Panc1 (cell line): ENCODE data around the gene EHBP1.

ENCODE experiments used
- POLR2AphosphoS5 ChIP-seq: IDR thresholded peaks from 2 replicates; pipeline ENCODE4 v1.6.1; 2012; ENCODE audit warnings: mild to moderate bottlenecking, low read depth, low read length, moderate library complexity
- SIN3A ChIP-seq: IDR thresholded peaks from 2 replicates; pipeline ENCODE4 v1.6.1; 2012; ENCODE audit warnings: low read depth, mild to moderate bottlenecking, low read length, moderate library complexity, borderline replicate concordance; ENCODE audit not compliant: insufficient read depth
- TF ChIP-seq, protein P1 (sequence below), 2 experiments: IDR thresholded peaks; 2 replicates each; pipeline ENCODE4 v1.6.1; 2011 to 2012; ENCODE audit warnings: low read depth in 2 of 2, control low read depth in 1 of 2, low read length in 1 of 2, mild to moderate bottlenecking in 1 of 2, moderate library complexity in 1 of 2; ENCODE audit not compliant: insufficient read depth in 1 of 2
- TF ChIP-seq, protein P2 (sequence below): fragments of 450-650 bp; IDR thresholded peaks from 2 replicates; pipeline ENCODE4 v1.5.1; 2017; ENCODE audit warnings: mild to moderate bottlenecking

DNA sequence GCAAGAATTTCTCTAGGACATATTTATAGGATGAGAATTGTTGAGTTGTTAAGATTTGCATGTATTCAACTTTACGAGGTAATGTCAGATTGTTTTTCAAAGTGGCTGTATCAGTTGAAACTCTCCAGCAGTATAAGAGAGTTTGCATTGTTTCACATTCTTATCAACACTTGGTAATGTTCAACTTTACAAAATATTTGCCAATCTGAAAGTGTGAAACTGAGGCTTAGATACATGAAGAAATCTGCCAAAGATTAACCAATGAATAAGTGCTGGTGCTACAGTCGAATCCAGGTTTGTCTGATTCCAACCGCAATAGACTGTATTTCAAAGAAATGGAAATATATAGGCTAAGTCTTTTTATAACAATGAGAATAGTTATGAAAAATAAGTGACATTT, 117.0 kb downstream of the EHBP1 start:
- TF ChIP-seq, protein P1, sequence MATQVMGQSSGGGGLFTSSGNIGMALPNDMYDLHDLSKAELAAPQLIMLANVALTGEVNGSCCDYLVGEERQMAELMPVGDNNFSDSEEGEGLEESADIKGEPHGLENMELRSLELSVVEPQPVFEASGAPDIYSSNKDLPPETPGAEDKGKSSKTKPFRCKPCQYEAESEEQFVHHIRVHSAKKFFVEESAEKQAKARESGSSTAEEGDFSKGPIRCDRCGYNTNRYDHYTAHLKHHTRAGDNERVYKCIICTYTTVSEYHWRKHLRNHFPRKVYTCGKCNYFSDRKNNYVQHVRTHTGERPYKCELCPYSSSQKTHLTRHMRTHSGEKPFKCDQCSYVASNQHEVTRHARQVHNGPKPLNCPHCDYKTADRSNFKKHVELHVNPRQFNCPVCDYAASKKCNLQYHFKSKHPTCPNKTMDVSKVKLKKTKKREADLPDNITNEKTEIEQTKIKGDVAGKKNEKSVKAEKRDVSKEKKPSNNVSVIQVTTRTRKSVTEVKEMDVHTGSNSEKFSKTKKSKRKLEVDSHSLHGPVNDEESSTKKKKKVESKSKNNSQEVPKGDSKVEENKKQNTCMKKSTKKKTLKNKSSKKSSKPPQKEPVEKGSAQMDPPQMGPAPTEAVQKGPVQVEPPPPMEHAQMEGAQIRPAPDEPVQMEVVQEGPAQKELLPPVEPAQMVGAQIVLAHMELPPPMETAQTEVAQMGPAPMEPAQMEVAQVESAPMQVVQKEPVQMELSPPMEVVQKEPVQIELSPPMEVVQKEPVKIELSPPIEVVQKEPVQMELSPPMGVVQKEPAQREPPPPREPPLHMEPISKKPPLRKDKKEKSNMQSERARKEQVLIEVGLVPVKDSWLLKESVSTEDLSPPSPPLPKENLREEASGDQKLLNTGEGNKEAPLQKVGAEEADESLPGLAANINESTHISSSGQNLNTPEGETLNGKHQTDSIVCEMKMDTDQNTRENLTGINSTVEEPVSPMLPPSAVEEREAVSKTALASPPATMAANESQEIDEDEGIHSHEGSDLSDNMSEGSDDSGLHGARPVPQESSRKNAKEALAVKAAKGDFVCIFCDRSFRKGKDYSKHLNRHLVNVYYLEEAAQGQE (IDR thresholded peaks at IDR 0.05; ENCODE audit: insufficient read depth in 1 of 2, low read depth in 2 of 2, low read length in 1 of 2), result no peak
- TF ChIP-seq POLR2AphosphoS5 (no peak), SIN3A (no peak)
- TF ChIP-seq, protein P2, sequence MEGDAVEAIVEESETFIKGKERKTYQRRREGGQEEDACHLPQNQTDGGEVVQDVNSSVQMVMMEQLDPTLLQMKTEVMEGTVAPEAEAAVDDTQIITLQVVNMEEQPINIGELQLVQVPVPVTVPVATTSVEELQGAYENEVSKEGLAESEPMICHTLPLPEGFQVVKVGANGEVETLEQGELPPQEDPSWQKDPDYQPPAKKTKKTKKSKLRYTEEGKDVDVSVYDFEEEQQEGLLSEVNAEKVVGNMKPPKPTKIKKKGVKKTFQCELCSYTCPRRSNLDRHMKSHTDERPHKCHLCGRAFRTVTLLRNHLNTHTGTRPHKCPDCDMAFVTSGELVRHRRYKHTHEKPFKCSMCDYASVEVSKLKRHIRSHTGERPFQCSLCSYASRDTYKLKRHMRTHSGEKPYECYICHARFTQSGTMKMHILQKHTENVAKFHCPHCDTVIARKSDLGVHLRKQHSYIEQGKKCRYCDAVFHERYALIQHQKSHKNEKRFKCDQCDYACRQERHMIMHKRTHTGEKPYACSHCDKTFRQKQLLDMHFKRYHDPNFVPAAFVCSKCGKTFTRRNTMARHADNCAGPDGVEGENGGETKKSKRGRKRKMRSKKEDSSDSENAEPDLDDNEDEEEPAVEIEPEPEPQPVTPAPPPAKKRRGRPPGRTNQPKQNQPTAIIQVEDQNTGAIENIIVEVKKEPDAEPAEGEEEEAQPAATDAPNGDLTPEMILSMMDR, result no peak
